SH-SY5Y (cell line): ENCODE measurements around the gene SCARF1.

ENCODE experiments used
- GATA2 ChIP-seq: IDR thresholded peaks from 2 replicates; pipeline ENCODE4 v1.6.1; 2011; ENCODE audit warnings: mild to moderate bottlenecking, low read depth, low read length
- GATA3 ChIP-seq: IDR thresholded peaks from 2 replicates; pipeline ENCODE4 v1.6.1; 2011; ENCODE audit warnings: low read depth, mild to moderate bottlenecking, low read length, moderate library complexity

DNA sequence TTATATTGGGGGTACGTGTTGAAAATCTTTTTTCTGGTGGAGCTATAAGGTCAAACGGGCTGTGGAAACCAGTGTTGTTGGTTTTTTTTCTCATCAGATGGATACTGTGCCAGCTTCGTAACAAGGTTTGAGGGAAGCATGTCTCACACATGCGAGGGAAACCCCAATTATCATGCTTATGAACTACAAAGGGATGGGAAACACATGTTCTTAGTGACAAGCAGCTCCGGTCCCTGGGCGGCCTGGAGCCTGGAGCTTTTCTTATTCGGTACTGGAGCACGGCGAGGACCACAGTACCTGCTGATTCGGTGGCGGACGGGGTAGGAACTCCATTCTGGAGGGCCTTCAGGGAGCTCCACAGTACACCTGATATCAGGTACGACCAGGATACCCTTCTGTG, 29.4 kb downstream of the SCARF1 start:
- TF ChIP-seq GATA2 (no peak), GATA3 (no peak)
